ENCODE results near the gene PDPK1.
"Not testable (repeated sequence)": the region's sequence is repeated elsewhere in the genome, so short reads cannot be mapped to it uniquely, and the experiment has no call there.

Gene PDPK1

GRCh38 chr16:2610781-2611498 is 73.1 kb downstream of the PDPK1 start:
- DNase-seq (ENCODE audit: low read depth in 1 of 2, low spot score in 1 of 2), result no peak

- no peak for DNase-seq (ENCODE audit: low read depth in 1 of 2, low spot score in 1 of 2)
These were observed 73.7 kb downstream of the PDPK1 start for GRCh38 chr16:2611499-2611862.

- not testable (repeated sequence) for DNase-seq (ENCODE audit: low read depth in 1 of 2, low spot score in 1 of 2)
These were observed 74.1 kb downstream of the PDPK1 start for GRCh38 chr16:2611877-2612276.

- DNase-seq (ENCODE audit: low read depth in 1 of 2, low spot score in 1 of 2), result not testable (repeated sequence)
These were observed 75.4 kb downstream of the PDPK1 start for GRCh38 chr16:2613251-2613650.

- DNase-seq (ENCODE audit: low read depth in 1 of 2, low spot score in 1 of 2), result no peak
These were observed 77.0 kb downstream of the PDPK1 start for GRCh38 chr16:2614761-2615191.

GRCh38 chr16:2618964-2619363 is 81.1 kb downstream of the PDPK1 start:
- not testable (repeated sequence) for DNase-seq (ENCODE audit: low read depth in 1 of 2, low spot score in 1 of 2)

GRCh38 chr16:2619628-2620027 is 81.8 kb downstream of the PDPK1 start:
- not testable (repeated sequence) for DNase-seq (ENCODE audit: low read depth in 1 of 2, low spot score in 1 of 2)

- DNase-seq (ENCODE audit: low read depth in 1 of 2, low spot score in 1 of 2), result not testable (repeated sequence)
These were observed 83.0 kb downstream of the PDPK1 start for GRCh38 chr16:2620870-2621269.

GRCh38 chr16:2621395-2621794 is 83.6 kb downstream of the PDPK1 start:
- DNase-seq (ENCODE audit: low read depth in 1 of 2, low spot score in 1 of 2), result not testable (repeated sequence)

GRCh38 chr16:2627075-2627474 is 89.3 kb downstream of the PDPK1 start:
- DNase-seq (ENCODE audit: low read depth in 1 of 2, low spot score in 1 of 2), result not testable (repeated sequence)

- DNase-seq (ENCODE audit: low read depth in 1 of 2, low spot score in 1 of 2), result not testable (repeated sequence)
These were observed 93.4 kb downstream of the PDPK1 start for GRCh38 chr16:2631203-2631602.

- DNase-seq (ENCODE audit: low read depth in 1 of 2, low spot score in 1 of 2), result not testable (repeated sequence)
These were observed 94.5 kb downstream of the PDPK1 start for GRCh38 chr16:2632291-2632690.

- DNase-seq (ENCODE audit: low read depth in 1 of 2, low spot score in 1 of 2), result peak in 1 of 2 donors; percentile 33
These were observed 101.4 kb downstream of the PDPK1 start for GRCh38 chr16:2639071-2639721.

GRCh38 chr16:2639722-2640072 is 101.9 kb downstream of the PDPK1 start:
- not testable (repeated sequence) for DNase-seq (ENCODE audit: low read depth in 1 of 2, low spot score in 1 of 2)

GRCh38 chr16:2642561-2642960 is 104.7 kb downstream of the PDPK1 start:
- DNase-seq (ENCODE audit: low read depth in 1 of 2, low spot score in 1 of 2), result not testable (repeated sequence)

GRCh38 chr16:2644754-2645453 is 107.1 kb downstream of the PDPK1 start:
- not testable (repeated sequence) for DNase-seq (ENCODE audit: low read depth in 1 of 2, low spot score in 1 of 2)

- DNase-seq (ENCODE audit: low read depth in 1 of 2, low spot score in 1 of 2), result not testable (repeated sequence)
These were observed 113.5 kb downstream of the PDPK1 start for GRCh38 chr16:2651268-2651871.

Measured in activated CD4-positive, alpha-beta T cell treated with anti-CD3 and anti-CD28 coated beads, Interleukin-2, amount 50 U/mL, for 24 hours (primary cell).